Glutamatergic neuron (in vitro differentiated cells): Measurements from ENCODE around the gene MATCAP1. TPM values are rescaled to one million over a fixed set of nuclear protein-coding genes. Genes with fewer than 3 reads are reported as not detected.

Experiments
- DNase-seq: peaks from one replicate; pipeline ENCODE4 v3.0.0; 2022
- H3K27ac Mint-ChIP-seq: one replicate; pipeline ENCODE4 v1.8.0; 2020; ENCODE audit warnings: mild to moderate bottlenecking, mixed read lengths, inconsistent platforms; ENCODE audit not compliant: unreplicated experiment
- H3K27me3 Mint-ChIP-seq: one replicate; pipeline ENCODE4 v1.8.0; 2020; ENCODE audit warnings: mild to moderate bottlenecking, moderate library complexity, mixed read lengths, inconsistent platforms; ENCODE audit not compliant: unreplicated experiment
- H3K36me3 Mint-ChIP-seq: one replicate; pipeline ENCODE4 v1.8.0; 2020; ENCODE audit warnings: mild to moderate bottlenecking, mixed read lengths, inconsistent platforms; ENCODE audit not compliant: unreplicated experiment
- H3K4me1 Mint-ChIP-seq: one replicate; pipeline ENCODE4 v1.8.0; 2020; ENCODE audit warnings: mild to moderate bottlenecking, low read depth, mixed read lengths, inconsistent platforms; ENCODE audit not compliant: unreplicated experiment
- H3K4me3 Mint-ChIP-seq: one replicate; pipeline ENCODE4 v1.8.0; 2020; ENCODE audit warnings: mild to moderate bottlenecking, mixed read lengths, inconsistent platforms; ENCODE audit not compliant: unreplicated experiment
- H3K9me3 Mint-ChIP-seq: one replicate; pipeline ENCODE4 v1.8.0; 2020; ENCODE audit warnings: mild to moderate bottlenecking, moderate library complexity, mixed read lengths, inconsistent platforms; ENCODE audit not compliant: unreplicated experiment
- CTCF ChIP-seq: fragments of 200-600 bp; sonication (generic); IDR thresholded peaks from one replicate; pipeline ENCODE4 v1.5.0; 2021; ENCODE audit not compliant: partially characterized antibody, unreplicated experiment
- total RNA-seq: library from RNA; stranded (reverse); fragmentation: NEBNext Ultra II Directional; extraction: Animal tissue kit (Norgen Biotek cat#: 25700); gene quantifications from one replicate; pipeline ENCODE4 v1.2.1, GENCODE V29; 2021; ENCODE audit not compliant: unreplicated experiment

MATCAP1 gene
- total RNA-seq, 1 donor from 2014 or later = 197 TPM

GRCh38 chr16:67184995-67185650 is 1.4 kb upstream of the MATCAP1 start:
- no peak overlapping the region for H3K27ac Mint-ChIP-seq
- DNase-seq = peak; percentile 97
- peaks cover 6% of the 10 kb centered on the region for H3K4me1 Mint-ChIP-seq
- peak overlapping the region; percentile 86 for H3K4me3 Mint-ChIP-seq
- TF ChIP-seq CTCF = peak; percentile 77
- H3K36me3 Mint-ChIP-seq = no peaks in the 10 kb centered on the region
- H3K27me3 Mint-ChIP-seq = peaks cover 3% of the 10 kb centered on the region
- peaks cover 7% of the 10 kb centered on the region for H3K9me3 Mint-ChIP-seq

GRCh38 chr16:67184453-67184994 is 761 bp upstream of the MATCAP1 start:
- no peak overlapping the region for H3K27ac Mint-ChIP-seq
- TF ChIP-seq CTCF = no peak
- H3K9me3 Mint-ChIP-seq = peaks cover 7% of the 10 kb centered on the region
- peaks cover 6% of the 10 kb centered on the region for H3K4me1 Mint-ChIP-seq
- H3K27me3 Mint-ChIP-seq = peaks cover 3% of the 10 kb centered on the region
- peak overlapping the region; percentile 71 for H3K4me3 Mint-ChIP-seq
- no peaks in the 10 kb centered on the region for H3K36me3 Mint-ChIP-seq
- peak; percentile 51 for DNase-seq

- TF ChIP-seq CTCF = no peak
- H3K27ac Mint-ChIP-seq = no peak overlapping the region
- no peak overlapping the region for H3K4me3 Mint-ChIP-seq
- no peak for DNase-seq
- peaks cover 8% of the 10 kb centered on the region for H3K27me3 Mint-ChIP-seq
- peaks cover 12% of the 10 kb centered on the region for H3K4me1 Mint-ChIP-seq
- H3K9me3 Mint-ChIP-seq = peaks cover 5% of the 10 kb centered on the region
- H3K36me3 Mint-ChIP-seq = no peaks in the 10 kb centered on the region
These were observed 508 bp downstream of the MATCAP1 start for GRCh38 chr16:67183284-67183626.

GRCh38 chr16:67182288-67182687 is 1.5 kb downstream of the MATCAP1 start:
- no peak for TF ChIP-seq CTCF
- no peak for DNase-seq
- Mint-ChIP-seq H3K36me3 (no peaks in the 10 kb centered on the region), H3K9me3 (peaks cover 10% of the 10 kb centered on the region), H3K4me3 (no peak overlapping the region), H3K27me3 (peaks cover 10% of the 10 kb centered on the region), H3K4me1 (peaks cover 12% of the 10 kb centered on the region), H3K27ac (no peak overlapping the region)

GRCh38 chr16:67181346-67181745 is 2.4 kb downstream of the MATCAP1 start:
- Mint-ChIP-seq H3K36me3 (peaks cover 5% of the 10 kb centered on the region), H3K4me1 (peaks cover 15% of the 10 kb centered on the region), H3K4me3 (no peak overlapping the region), H3K27ac (no peak overlapping the region), H3K9me3 (peaks cover 14% of the 10 kb centered on the region), H3K27me3 (peaks cover 14% of the 10 kb centered on the region)
- TF ChIP-seq CTCF = no peak
- DNase-seq = no peak
